ENCODE results near the gene EPAS1.

- no peak for TF ChIP-seq CTCF (IDR thresholded peaks at IDR 0.05)
- no peak for TF ChIP-seq POLR2A (IDR thresholded peaks at IDR 0.05)
Observed at GRCh38 chr2:46434851-46435273, 137.7 kb downstream of the EPAS1 start.

Data from heart left ventricle (tissue), 13 donors.